ENCODE results near the gene CAMK4.

DNA sequence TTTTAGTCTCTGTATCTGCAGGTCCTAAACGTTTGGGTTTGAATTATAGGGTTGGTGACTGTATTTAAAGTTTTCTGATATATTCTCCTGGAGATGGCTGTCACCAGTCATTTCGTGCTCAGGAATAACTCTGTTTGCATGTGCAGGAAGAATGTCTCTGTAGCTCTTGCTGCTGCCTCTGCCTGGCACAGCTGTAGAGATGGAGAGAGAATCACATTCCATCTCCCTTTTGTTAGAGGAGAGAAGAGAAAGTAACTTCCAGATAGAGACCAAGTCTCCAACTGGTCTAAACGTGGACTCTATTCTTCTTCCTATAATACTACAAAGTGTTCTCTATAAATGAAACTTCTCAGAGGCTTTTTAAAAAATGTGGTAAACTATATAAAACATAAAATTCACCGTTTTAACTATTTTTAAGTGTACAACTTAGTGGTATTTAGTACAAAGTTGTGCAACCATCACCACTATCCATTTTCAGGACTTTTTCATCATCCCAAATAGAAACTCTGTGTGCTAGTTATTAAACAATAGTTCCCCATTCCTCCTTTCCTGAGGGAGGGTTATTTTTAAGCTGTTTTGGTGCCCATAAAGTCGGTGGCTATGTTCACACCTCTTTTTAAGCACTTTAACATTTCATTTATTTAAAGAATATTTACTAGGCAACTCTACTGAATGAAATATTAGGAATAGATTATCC, 308.9 kb downstream of the CAMK4 start:
- TF ChIP-seq POLR2AphosphoS5 (IDR thresholded peaks at IDR 0.05; ENCODE audit: low read depth, low read length) = no peak
- no peak for TF ChIP-seq POLR2A (IDR thresholded peaks at IDR 0.05; ENCODE audit: low read depth, low read length)
